Adipose tissue (tissue), 3 donors: ENCODE measurements around the gene DZIP1L. TPM values are rescaled to one million over a fixed set of nuclear protein-coding genes. Genes with fewer than 3 reads are reported as not detected.
"Not testable (repeated sequence)": the region's sequence is repeated elsewhere in the genome, so short reads cannot be mapped to it uniquely, and the experiment has no call there.

Source experiments
- H3K27ac ChIP-seq: one replicate; pipeline ENCODE4 v1.5.1; 2013; ENCODE audit warnings: low read depth, low read length
- WGBS, 3 donors: extraction: QIAGEN DNeasy Blood & Tissue Kit; methylation state at CpG; one replicate each; pipeline ENCODE4 v1.1.7; 2013; 5-methylcytosine and 5-hydroxymethylcytosine counted together
- polyA plus RNA-seq, 3 donors: library from polyadenylated mRNA; stranded (reverse); fragments of 200-250 nt; gene quantifications; one replicate each; pipeline ENCODE4 v1.2.3, GENCODE V29; 2013
- donor health status: healthy with polysubstance abuse.
- donor health status: Bipolar disorder and iron deficiency.
- donor health status: healthy.

The DZIP1L gene
- polyA plus RNA-seq, 3 donors = 2.6 to 5.3 (median 3.4) TPM

DNA sequence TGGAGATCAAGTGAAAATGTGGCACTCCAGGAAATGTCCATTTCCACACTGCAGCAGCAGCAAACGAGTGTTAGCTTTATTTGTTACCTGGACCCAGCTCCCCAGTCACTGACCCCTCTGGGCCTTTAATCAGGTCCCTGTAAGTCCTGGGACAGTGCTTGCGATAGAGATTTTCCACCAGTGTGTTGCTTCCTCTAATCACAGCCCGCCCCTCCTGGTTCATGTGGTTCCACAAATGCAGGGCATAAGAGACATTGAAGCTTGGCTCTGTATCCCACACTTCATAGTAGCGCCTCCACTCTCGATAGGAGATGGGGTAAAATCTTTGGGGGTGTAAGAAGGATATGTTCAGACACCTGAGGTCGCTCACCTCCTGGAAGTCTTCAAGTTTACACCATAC is 8.8 kb upstream of the DZIP1L start:
- 87 to 91% (median 91%) methylated on average over 6 of the region's 6 CpGs for WGBS, 3 donors
- H3K27ac ChIP-seq = no peak overlapping the region

DNA sequence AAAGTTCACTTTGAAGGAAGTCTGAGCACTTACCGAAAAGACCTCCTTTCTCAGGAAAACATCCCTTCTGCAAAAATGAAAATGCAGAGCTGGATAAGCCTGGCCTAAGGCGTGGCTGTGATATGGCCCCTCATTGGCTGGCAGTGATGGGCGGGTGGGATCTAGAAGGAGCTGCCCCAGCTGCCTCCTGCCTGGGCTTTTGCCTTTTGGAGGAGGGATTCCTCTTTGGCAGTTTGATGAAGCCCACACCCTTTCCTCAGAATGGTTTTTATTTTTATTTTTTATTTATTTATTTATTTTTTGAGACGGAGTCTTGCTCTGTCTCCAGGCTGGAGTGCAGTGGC is 4.0 kb upstream of the DZIP1L start:
- no peak overlapping the region for H3K27ac ChIP-seq
- WGBS, 3 donors = 63 to 66% (median 65%) methylated on average over 4 of the region's 4 CpGs

DNA sequence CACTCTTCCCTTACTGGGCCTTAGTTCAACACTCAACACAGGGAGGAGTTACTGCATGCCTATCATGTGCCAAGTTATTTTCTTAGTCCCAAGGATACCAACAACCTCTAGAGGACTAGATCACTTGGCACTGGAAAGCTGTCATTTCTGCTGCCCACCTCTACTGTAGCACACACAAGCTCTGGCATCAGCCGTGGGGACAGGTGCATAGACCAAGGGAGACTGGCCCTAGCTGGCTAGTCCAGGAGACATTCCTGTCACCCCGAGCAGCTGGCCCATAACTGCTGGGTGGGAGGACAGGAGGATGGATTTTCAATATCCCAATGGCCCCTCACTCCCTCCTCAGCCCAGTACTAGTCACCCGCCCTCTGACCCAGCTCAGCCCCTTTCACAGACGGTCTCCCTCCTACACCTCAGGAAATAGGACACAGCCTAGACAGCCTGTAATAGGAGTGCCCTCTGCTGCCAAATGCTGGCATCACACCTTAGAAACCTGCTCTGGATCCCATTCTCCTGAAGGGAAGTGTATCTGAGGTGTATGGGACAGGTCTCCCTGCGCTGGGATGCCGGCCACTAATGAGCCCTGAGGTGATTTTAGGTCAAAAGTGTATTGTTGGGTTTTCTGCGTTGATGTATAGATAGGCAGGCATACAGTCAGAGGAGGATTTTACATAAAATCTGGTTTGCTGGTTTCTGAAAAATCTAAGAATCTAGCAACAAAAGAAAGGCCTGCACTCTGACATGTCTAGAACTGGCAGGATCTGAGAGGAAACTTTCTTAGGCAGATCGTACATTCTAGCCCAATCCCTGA is 3.4 kb upstream of the DZIP1L start:
- H3K27ac ChIP-seq = no peak overlapping the region
- 21 to 33% (median 29%) methylated on average over 8 of the region's 8 CpGs for WGBS, 3 donors

DNA sequence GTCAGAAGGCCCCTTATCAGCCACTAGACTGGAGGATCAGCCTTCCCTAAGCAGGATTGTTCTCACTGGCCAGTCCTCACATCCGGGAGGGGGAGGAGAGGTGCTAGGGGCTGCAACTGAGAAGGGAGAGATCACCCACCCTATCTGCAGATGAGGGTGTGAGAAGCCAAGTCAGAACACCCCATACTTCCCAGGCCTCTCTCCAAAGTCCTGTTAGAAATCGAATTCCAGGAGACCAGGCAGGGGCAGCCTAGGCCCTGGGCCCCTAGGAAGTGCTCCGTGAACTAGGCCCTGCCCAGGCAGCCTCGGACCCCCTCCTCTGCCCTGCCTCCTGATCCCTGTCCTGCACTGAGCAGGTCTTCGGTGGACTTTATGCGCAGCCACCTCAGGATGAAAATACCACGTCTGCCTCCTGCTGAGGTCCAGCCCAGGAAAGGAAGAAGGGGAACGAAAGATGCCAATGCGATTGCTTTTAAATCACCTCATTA is 933 bp downstream of the DZIP1L start:
- peak overlapping the region; percentile 61 for H3K27ac ChIP-seq
- WGBS, 3 donors = 15 to 31% (median 23%) methylated on average over 9 of the region's 9 CpGs

DNA sequence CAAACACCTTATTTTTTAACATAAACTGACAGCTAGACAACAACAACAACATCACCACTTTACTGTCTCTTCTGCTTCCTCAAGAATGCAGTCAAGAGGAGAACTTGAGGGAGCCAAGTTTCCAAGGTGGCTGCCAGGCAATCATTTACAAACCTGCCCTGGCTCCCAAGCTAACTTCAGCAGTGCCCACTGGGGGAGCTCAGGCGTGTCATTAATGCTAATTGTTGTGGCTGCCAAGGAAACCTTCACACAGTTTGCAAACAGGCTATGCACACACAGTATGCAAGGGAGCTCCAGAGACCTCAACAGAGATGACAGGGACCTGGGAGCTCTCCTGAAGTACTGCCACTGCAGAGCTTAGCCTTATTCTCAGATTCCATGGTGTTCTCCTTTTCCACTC is 2.1 kb downstream of the DZIP1L start:
- H3K27ac ChIP-seq = no peak overlapping the region
- WGBS, 3 donors = 25 to 75% (median 74%) methylated on average over 1 of the region's 1 CpG

DNA sequence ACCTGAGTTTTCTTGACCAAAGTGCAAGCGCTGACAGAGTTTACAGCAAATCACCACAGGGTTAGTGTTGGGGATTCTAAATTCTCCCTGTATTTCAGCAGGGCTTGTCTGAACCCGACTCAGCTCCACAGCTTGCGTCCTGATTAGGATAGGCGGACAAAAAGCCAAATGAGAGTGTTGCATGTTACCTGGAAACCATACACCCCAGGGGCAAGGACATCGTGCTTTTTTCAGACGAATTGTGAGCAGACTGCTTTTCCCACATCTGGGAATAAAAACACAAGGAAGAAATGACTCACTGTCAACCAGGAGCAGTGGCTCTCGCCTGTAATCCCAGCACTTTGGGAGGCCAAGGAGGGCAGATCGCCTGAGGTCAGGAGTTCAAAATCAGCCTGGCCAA is 3.0 kb downstream of the DZIP1L start:
- no peak overlapping the region for H3K27ac ChIP-seq
- 73 to 84% (median 83%) methylated on average over 8 of the region's 8 CpGs for WGBS, 3 donors

DNA sequence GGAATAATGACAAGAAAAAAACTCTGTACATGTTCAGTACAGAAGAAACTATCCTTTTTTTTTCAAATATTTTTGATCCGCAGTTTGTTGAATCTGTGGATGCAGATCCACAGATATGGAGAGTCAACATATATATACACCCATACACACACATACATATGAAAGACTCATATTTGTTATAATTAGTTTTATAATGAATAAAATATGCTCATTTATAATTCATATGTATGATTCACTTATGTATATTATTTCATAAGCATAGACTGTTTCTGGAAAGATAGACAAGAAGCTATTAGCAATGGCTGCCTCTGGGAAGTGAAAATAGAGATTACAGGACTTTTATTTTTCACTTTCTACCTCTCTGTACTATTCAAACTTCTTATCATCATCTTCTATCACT is 9.8 kb downstream of the DZIP1L start:
- WGBS, 3 donors = 94 to 100% (median 98%) methylated on average over 1 of the region's 1 CpG
- H3K27ac ChIP-seq = no peak overlapping the region

DNA sequence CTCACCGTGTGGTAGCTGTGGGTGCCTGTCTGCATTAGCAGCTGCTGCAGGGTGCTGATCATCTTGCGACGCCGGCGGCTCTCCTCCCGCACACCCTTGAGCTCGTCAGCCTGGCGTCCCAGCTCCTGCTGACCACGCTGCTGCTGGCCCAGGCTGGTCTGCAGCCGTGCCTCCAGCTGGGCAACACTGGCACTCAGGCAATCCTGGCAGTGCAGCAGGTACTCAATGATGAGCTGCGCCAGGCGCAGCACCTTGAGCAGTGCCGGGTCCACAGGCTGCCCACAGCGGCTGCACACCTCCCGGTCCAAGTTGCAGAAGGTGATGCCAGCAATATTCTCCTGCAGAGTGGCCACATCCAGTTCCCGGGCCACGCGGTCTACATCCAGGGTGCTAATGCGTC is 11.9 kb downstream of the DZIP1L start:
- no peak overlapping the region for H3K27ac ChIP-seq
- WGBS, 3 donors = 95 to 96% (median 96%) methylated on average over 19 of the region's 19 CpGs

DNA sequence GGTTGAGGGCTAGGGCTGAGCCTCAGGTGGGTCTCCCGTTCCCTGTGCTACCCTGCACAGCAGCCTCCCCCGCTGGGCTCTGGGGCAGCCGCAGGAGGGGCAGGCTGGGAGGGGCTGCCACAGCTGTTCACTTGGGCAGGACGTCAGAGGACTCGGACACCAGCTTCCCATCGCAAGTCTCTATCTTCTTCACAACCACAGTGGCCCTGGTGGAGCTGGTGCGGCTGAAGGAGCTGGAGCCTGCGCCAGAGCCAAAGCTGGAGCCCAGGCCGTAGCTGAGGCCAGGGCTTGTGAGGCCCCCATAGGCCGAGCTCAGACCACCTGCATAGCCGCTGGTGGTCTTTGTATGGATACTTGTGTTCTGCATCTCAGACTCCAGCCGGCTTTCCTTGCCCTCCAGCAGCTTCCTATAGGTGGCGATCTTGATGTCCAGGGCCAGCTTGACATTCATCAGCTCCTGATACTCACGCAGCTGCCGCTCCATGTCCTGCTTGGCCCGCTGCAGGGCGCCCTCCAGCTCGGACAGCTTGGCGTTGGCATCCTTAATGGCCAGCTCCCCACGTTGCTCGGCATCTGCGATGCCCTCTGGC is 14.0 kb downstream of the DZIP1L start:
- 80 to 92% (median 86%) methylated on average over 22 of the region's 22 CpGs for WGBS, 3 donors
- H3K27ac ChIP-seq = not testable (repeated sequence)

DNA sequence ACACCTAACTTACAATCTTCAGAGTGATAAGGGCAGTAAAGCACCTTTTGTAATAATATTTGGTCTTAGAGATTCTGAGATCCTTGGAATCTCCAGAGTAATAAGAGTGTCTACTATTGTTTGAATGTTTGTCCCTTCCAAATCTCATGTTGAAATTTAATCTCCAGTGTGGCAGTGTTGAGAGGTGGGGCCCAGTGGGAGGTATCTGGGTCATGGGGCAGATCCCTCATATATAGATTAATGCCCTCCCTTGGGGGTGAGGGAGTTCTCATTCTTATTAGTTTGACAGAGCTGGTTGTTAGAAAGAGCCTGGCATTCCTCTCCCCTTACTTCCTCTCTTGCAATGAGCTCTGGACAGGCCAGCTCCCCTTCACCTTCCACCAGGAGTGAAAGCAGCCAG is 16.0 kb downstream of the DZIP1L start:
- no peak overlapping the region for H3K27ac ChIP-seq

DNA sequence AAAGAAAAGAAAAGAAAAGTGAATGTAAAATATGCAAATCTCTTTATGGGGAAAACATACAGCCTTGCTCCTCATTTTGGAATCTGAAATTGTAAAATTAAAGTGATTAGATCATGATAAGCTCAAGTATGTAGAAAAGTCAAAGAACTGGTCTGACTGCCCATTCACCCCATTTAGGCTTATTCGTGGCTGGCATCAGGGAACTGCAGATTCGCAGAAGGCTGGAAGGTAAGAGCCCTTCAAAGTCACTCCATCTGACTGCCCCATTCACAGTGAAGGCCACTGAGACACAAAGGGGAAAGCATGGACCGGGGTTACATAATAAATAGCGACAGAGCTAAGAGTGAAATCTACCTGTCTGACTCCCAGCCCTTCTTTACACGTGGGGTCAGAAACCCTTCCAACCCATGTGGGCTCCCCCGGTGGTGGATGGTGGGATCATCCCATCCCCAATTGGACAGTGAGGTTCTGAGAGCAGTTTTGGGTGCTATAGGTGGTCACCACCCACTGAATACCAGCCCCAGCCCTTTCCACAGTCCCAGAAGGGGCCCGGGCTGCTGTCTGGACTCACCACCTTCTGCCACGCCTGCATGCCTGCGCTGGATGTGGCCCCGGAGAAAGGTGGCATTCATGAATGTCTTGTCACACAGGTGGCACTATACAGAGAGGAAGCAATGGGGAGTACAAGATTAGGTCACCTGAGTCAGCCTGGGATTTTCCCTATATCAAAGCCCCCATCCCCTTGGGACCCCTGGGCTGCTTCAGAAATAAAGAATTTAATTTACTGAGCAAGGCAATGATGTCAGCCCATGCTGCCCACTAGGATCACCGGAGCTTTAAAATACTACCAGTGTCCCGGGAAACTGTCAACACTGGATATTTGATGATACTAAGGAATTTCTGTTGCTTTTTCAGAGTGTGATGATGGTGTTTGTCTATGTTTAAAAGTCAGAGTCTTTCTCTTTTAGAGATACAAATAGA is 17.9 kb downstream of the DZIP1L start:
- no peak overlapping the region for H3K27ac ChIP-seq
- WGBS, 3 donors = 71 to 88% (median 87%) methylated on average over 12 of the region's 12 CpGs

DNA sequence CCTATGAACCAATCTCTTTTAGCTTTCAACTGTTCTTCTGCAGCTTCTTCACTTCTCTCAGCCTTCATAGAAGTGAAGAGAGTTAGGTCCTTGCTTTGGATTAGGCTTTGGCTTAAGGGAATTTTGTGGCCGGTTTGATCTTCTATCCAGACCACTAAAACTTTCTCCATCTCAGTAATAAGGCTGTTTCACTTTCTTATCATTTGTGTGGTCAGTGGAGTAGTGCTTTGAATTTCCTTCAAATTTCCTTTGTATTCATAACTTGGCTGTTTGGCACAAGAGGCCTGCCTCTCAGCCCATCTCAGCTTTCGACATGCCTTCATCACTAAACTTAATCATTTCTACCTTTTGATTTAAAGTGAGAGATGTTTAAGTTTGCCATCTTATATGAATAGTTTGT is 21.7 kb downstream of the DZIP1L start:
- 46 to 47% (median 46%) methylated on average over 2 of the region's 2 CpGs for WGBS, 3 donors
- H3K27ac ChIP-seq = no peak overlapping the region

DNA sequence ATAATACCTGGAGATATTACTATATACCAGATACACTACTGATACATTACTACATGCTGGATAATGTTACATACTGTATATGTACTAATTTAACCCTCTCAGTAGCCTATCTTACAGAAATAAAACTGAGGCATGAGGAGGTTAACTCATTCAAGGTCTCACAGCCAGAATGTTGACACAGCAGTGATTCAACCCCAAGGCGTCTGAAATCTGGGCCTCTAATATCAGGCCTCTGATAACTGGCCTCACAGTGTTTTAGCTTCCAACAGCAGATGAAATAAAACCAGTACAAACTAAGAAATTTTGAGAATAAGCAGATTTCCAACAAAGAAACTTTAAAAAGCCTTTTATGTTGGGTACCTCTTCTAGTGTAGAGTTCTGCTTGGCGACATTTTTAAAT is 23.4 kb downstream of the DZIP1L start:
- H3K27ac ChIP-seq = no peak overlapping the region
- 68 to 92% (median 83%) methylated on average over 2 of the region's 2 CpGs for WGBS, 3 donors

DNA sequence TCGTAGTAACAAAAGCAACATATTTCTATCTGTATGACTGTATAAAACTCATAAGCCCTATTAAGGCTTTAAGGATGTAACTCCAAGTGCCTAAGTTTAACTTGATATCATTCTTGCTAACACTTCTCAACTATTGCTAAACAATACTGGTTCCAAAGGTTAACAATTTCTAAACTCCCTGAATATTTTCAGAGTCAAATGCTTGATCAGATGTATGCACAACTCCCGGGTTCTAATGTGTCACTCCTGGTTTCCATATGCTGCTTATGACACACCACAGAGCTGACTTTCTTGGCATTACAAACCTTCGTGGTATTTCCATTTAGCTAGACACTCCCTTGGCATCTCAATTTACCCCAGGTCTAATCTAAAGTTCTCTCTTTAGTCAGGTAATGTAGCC is 26.3 kb downstream of the DZIP1L start:
- WGBS, 3 donors = 78 to 88% (median 81%) methylated on average over 3 of the region's 3 CpGs
- no peak overlapping the region for H3K27ac ChIP-seq

DNA sequence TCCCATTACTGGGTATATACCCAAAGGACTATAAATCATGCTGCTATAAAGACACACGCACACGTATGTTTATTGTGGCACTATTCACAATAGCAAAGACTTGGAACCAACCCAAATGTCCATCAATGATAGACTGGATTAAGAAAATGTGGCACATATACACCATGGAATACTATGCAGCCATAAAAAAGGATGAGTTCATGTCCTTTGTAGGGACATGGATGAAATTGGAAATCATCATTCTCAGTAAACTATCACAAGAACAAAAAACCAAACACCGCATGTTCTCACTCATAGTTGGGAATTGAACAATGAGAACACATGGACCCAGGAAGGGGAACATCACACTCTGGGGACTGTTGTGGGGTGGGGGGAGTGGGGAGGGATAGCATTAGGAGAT is 29.7 kb downstream of the DZIP1L start:
- 100% methylated on average over 1 of the region's 3 CpGs for WGBS, 3 donors

DNA sequence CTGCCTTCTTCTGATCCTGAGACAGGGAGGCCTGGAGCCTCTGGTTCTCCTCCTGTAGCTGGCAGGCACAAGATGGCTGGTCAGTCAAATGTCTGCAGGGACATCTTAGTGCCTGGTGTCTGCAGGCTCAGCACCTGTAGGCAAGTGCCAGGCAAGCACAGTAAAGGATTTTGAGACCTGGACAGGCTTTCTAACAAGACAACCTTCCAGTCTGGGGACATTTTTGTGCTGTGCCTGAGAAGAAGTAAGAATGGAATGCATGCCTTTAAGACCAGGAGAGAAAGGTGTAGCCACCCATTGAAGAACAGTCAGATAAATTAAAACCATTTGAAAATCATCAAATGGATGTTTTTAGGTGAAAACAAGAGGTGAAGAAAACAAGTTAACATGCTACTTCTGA is 31.2 kb downstream of the DZIP1L start:
- H3K27ac ChIP-seq = no peak overlapping the region

More for the DNA sequence above, 29.7 kb downstream of the DZIP1L start:
- H3K27ac ChIP-seq = not testable (repeated sequence)

DNA sequence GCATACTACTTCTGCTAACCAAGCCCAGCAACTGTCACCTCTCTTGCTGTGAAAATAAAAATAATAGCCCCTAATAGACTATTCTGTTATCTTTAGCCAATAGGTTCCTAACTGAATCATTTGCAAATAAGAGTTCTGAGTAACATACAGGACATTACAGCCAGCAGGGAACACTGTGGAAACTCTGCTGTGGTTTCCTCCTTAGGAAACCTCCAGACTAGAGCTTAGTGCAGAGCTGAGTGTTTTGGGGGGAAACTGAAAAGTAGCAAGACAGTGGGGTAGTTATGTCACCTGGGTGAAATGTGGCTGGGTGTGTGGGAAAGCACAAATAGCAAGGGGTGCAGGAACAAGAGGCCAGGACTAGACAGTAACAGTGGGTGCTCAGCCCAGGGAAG is 32.4 kb downstream of the DZIP1L start:
- no peak overlapping the region for H3K27ac ChIP-seq

DNA sequence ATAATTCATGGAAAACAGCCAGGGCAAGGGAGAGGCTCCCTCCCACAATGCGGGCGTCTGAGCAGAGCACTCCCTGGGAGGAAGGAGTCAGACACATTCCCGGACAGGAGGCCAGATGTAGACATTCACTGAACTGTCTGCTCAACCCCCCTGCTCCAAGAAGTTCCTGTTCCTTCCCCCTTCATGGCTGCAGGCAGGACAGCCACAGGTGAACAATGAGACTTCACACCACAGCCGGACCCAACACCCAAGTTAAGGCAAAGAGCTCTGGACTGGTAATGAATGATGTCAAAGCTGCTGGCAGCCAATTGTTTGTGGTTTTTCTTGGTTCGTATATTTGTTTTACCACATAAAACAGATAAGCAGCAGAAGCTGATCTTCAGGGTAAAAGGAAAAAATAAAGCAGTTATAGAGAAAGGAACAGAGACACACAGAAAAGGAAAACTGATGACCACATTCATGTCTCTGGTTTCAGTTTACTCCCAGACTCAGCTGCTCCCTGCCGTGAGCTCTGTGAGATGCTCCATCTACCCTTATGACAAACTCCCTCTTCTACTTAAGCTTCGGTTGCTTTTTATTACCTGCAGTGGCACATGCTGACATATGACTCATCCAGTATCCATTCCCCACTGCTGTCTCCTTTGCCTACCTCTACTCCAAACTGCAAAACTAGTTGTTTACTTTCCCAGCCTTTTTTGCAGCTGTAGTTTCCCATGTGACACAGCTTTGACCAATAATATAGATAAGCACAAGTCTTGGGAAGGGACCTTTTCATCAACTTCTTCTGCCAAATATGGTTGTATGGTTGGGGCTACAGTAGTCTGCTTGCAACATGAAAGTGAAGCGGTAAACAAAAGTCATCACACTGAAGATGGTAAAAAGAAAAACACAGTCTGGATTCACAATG is 33.1 kb downstream of the DZIP1L start:
- H3K27ac ChIP-seq = no peak overlapping the region
- WGBS, 3 donors = 34 to 45% (median 42%) methylated on average over 8 of the region's 8 CpGs
